Measurements from ENCODE around the gene SLC24A3.

- TF ChIP-seq SNAI2 (CRISPR knock-in tag; IDR thresholded peaks at IDR 0.05) (no peak), PATZ1 (CRISPR knock-in tag; IDR thresholded peaks at IDR 0.05; ENCODE audit: borderline replicate concordance) (no peak), ZFP3 (CRISPR knock-in tag; IDR thresholded peaks at IDR 0.05) (no peak), TSHZ2 (CRISPR knock-in tag; IDR thresholded peaks at IDR 0.05) (no peak), BACH2 (CRISPR knock-in tag; IDR thresholded peaks at IDR 0.05; ENCODE audit: borderline replicate concordance) (no peak), ARNTL (CRISPR knock-in tag; IDR thresholded peaks at IDR 0.05; ENCODE audit: borderline replicate concordance, low read depth) (no peak)
Measured at GRCh38 chr20:19633985-19634384, 421.5 kb downstream of the SLC24A3 start.
